ENCODE data around the gene FDPS. TPM values are rescaled to one million over a fixed set of nuclear protein-coding genes. Genes with fewer than 3 reads are reported as not detected.
A peak's percentile ranks its signal among the peaks of the same experiment; 100 is the strongest.

FDPS gene
- total RNA-seq, 1 donor from 2014 or later = 361 TPM

DNA sequence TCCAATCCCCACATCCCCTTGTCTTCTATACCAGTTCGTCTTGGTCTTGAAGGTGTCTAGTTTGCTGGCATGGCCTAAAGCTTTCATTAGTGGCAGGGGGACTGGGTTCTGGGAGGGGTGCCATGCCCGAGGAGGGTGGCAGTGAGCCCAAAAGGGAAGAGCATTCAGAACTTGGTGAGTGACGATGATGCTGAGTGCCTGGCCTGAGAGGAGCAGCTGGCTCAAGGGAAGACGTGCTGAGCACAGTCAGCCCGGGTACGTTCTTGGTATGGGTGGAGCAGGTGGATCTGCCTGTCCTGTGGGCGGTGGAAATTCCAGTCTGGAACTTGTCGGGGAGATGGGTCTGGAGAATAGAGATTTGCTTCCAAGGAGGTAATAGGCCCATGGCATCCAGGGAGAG is 4.6 kb downstream of the FDPS start:
- H3K27ac Mint-ChIP-seq = peak overlapping the region; percentile 67
- no peak for DNase-seq (ENCODE audit: low spot score)
- peaks cover 80% of the 10 kb centered on the region for H3K36me3 Mint-ChIP-seq (ENCODE audit: low read depth)
- H3K4me3 Mint-ChIP-seq (ENCODE audit: low read depth) = no peak overlapping the region
- H3K27me3 Mint-ChIP-seq (ENCODE audit: low read depth) = no peaks in the 10 kb centered on the region
- no peaks in the 10 kb centered on the region for H3K9me3 Mint-ChIP-seq
- intact Hi-C loops (cut with micrococcal nuclease) = no loop called here
- H3K4me1 Mint-ChIP-seq (ENCODE audit: low read depth) = peaks cover 37% of the 10 kb centered on the region

DNA sequence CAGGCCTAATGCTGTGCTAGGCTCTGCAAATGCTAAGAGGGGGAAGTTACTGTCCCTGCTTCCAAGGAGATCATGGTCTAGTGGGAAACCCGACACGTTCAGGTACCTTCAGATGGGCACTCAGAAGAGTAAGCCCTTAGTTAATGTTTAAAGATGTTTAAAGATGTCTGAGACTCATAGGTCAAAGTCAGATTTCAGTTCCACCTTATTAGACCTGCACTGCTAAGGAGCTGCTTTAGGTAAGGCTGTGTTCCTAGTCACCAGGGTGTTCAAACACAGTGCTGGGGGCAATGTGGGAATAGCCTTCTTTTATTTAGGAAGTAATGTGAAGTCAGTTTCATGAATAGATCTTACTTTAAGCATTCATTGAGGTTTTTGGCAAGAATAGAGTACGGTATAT is 8.3 kb downstream of the FDPS start:
- Mint-ChIP-seq H3K36me3 (ENCODE audit: low read depth) (peaks cover 80% of the 10 kb centered on the region), H3K27ac (no peak overlapping the region)

DNA sequence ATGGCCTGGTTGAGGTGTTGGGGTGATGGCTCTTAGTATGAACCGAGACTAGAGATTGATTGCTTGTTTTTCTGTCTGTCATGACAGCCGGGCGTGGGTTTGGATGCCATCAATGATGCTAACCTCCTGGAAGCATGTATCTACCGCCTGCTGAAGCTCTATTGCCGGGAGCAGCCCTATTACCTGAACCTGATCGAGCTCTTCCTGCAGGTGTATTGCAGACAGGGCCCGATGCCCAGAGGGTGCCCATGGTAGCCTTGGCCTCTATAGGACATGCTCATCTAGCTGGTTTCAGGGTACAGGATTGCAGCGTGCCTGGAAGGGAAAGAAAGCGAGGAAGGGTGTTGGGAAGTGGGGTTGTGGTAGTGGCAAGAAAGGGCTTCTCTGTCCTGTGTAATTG is 9.4 kb downstream of the FDPS start:
- DNase-seq (ENCODE audit: low spot score) = no peak
- intact Hi-C loops (cut with micrococcal nuclease) = no loop called here
- Mint-ChIP-seq H3K36me3 (ENCODE audit: low read depth) (peaks cover 69% of the 10 kb centered on the region), H3K4me1 (ENCODE audit: low read depth) (peaks cover 44% of the 10 kb centered on the region), H3K4me3 (ENCODE audit: low read depth) (no peak overlapping the region), H3K9me3 (no peaks in the 10 kb centered on the region), H3K27me3 (ENCODE audit: low read depth) (no peaks in the 10 kb centered on the region), H3K27ac (no peak overlapping the region)

More for the DNA sequence above, 8.3 kb downstream of the FDPS start:
- H3K4me1 Mint-ChIP-seq (ENCODE audit: low read depth) = peaks cover 45% of the 10 kb centered on the region
- no peaks in the 10 kb centered on the region for H3K9me3 Mint-ChIP-seq
- intact Hi-C loops (cut with micrococcal nuclease) = no loop called here
- no peaks in the 10 kb centered on the region for H3K27me3 Mint-ChIP-seq (ENCODE audit: low read depth)
- no peak overlapping the region for H3K4me3 Mint-ChIP-seq (ENCODE audit: low read depth)
- no peak for DNase-seq (ENCODE audit: low spot score)

DNA sequence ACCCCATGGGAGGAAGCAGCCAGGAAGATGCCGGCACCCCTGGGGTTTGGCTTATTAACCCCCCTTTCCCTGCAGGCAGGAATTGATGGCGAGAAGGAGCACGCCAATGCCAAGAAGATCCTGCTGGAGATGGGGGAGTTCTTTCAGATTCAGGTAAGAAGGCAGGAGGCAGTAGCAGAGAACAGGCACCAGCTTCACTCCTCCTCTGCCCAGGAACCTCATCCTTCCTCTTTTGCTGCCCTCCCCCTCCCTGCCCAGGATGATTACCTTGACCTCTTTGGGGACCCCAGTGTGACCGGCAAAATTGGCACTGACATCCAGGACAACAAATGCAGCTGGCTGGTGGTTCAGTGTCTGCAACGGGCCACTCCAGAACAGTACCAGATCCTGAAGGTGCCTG is 10.9 kb downstream of the FDPS start:
- Mint-ChIP-seq H3K36me3 (ENCODE audit: low read depth) (peaks cover 56% of the 10 kb centered on the region), H3K4me3 (ENCODE audit: low read depth) (no peak overlapping the region), H3K9me3 (no peaks in the 10 kb centered on the region), H3K4me1 (ENCODE audit: low read depth) (peaks cover 38% of the 10 kb centered on the region), H3K27ac (peak overlapping the region; percentile 40), H3K27me3 (ENCODE audit: low read depth) (no peaks in the 10 kb centered on the region)
- intact Hi-C loops (cut with micrococcal nuclease) = no loop called here
- DNase-seq (ENCODE audit: low spot score) = no peak

DNA sequence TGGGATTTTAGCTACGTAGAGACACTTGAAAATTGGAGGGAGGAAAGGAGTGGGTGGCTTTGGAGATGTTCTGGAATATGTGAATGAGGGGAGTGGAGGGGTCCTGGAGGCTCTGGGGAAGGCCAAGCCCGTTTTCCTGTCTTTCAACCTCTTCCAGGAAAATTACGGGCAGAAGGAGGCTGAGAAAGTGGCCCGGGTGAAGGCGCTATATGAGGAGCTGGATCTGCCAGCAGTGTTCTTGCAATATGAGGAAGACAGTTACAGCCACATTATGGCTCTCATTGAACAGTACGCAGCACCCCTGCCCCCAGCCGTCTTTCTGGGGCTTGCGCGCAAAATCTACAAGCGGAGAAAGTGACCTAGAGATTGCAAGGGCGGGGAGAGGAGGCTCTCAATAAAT is 11.6 kb downstream of the FDPS start:
- no peak for DNase-seq (ENCODE audit: low spot score)
- H3K27me3 Mint-ChIP-seq (ENCODE audit: low read depth) = no peaks in the 10 kb centered on the region
- no peaks in the 10 kb centered on the region for H3K9me3 Mint-ChIP-seq
- peaks cover 49% of the 10 kb centered on the region for H3K36me3 Mint-ChIP-seq (ENCODE audit: low read depth)
- peak overlapping the region; percentile 29 for H3K27ac Mint-ChIP-seq
- intact Hi-C loops (cut with micrococcal nuclease) = loop anchor here (1.0 to 5.0 kb wide), 3 partner anchors 11 to 128 kb away; partner anchors contain the start of gene HCN3
- peaks cover 38% of the 10 kb centered on the region for H3K4me1 Mint-ChIP-seq (ENCODE audit: low read depth)
- peak overlapping the region; percentile 65 for H3K4me3 Mint-ChIP-seq (ENCODE audit: low read depth)

DNA sequence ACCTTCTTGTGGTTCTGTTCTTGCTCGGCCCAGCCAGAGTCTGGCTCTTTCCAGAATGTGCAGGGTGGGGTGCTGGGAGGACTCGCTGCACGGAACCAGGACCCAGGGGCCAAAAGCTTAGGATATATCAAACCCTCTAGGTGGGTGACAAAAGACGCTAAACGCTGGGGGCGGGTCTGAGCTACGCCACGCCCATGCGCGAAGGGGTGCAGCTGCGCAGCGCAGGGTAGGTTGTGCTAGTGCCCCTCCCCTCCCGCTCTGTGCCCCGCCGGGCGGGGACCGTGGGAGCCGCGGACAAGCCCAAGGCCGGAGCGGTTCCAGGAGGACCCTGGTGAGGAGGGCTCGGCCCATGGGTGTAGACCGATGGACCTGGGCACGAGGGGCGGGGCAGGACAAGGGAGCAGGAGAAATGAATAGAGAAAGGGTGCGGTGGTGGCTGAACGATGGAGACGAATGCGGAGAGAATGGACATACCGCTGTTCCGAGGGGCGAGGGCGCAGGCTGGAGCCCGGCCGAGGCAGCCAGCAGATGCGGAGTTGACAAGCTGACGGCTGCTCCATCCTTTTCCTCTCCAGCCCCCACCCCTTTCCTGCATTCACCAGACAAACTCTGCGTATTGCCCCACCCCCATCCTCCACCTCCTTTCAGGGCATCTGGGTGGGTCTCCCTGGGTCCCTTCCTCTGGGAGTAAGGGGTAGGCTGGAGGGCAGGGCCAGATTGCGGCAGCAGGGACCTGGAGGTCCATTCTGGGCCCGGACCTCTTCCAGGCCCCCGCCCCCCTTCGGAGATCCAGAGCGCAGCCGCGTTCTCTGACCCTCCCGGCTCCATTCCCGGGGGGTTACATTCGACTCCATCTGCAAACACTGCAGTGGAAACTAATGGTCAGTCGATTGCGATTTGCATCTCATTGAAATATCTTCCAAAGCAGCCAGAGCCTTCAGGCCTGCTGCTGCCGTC is 12.3 kb downstream of the FDPS start, which contains the start of gene RUSC1:
RUSC1 (plus strand) TSS at position 234 of the 957 bp plus-strand sequence. CDS start 880 bp downstream, outside the sequence.
- Mint-ChIP-seq H3K4me1 (ENCODE audit: low read depth) (peaks cover 41% of the 10 kb centered on the region), H3K27ac (peak within 1 kb of the TSS; percentile 29), H3K36me3 (ENCODE audit: low read depth) (peaks cover 47% of the 10 kb centered on the region), H3K4me3 (ENCODE audit: low read depth) (peak within 1 kb of the TSS; percentile 65), H3K27me3 (ENCODE audit: low read depth) (no peaks in the 10 kb centered on the region), H3K9me3 (no peaks in the 10 kb centered on the region)
- intact Hi-C loops (cut with micrococcal nuclease) = loop anchor here (1.0 to 5.0 kb wide), 3 partner anchors 12 to 129 kb away; partner anchors contain the start of gene HCN3
- peak; percentile 76 for DNase-seq (ENCODE audit: low spot score)

DNA sequence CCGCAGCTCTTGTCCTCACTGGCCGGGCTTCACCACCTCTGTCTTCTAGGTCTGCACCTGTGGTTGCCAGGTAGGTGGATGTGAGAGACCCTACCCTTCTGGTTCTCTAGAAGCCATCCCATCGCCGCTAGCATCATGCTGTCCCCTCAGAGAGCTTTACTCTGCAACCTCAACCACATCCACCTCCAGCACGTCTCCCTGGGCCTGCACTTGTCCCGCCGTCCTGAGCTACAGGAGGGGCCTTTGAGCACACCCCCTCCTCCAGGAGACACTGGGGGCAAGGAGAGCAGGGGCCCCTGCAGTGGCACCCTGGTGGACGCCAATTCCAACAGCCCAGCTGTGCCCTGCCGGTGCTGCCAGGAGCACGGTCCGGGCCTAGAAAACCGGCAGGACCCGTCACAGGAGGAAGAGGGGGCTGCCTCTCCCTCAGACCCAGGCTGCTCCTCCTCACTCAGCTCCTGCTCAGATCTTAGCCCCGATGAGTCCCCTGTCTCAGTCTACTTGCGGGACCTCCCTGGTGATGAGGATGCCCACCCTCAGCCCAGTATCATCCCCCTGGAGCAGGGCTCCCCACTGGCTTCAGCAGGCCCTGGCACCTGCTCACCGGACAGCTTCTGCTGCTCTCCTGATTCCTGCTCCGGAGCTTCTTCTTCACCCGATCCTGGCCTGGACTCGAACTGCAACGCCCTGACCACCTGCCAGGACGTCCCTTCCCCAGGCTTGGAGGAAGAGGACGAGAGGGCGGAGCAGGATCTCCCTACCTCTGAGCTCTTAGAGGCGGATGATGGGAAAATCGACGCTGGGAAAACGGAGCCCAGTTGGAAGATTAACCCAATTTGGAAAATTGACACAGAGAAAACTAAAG is 13.2 kb downstream of the FDPS start:
- Mint-ChIP-seq H3K27me3 (ENCODE audit: low read depth) (no peaks in the 10 kb centered on the region), H3K4me1 (ENCODE audit: low read depth) (peaks cover 42% of the 10 kb centered on the region), H3K36me3 (ENCODE audit: low read depth) (peaks cover 44% of the 10 kb centered on the region), H3K27ac (no peak overlapping the region), H3K4me3 (ENCODE audit: low read depth) (peak overlapping the region; percentile 70), H3K9me3 (no peaks in the 10 kb centered on the region)
- no peak for DNase-seq (ENCODE audit: low spot score)
- intact Hi-C loops (cut with micrococcal nuclease) = loop anchor here (1.0 to 5.0 kb wide), 2 partner anchors 72 to 130 kb away; no protein-coding TSS in a partner anchor

DNA sequence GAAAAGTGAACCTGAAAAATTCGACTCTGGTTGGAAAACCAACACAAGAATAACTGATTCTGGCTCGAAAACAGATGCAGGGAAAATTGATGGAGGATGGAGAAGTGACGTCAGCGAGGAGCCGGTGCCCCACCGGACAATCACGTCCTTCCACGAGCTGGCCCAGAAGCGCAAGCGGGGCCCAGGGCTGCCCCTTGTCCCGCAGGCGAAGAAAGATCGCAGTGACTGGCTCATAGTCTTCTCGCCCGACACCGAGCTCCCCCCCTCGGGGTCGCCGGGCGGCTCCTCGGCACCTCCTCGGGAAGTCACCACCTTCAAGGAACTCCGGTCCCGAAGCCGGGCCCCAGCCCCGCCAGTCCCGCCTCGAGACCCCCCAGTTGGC is 13.9 kb downstream of the FDPS start:
- H3K4me3 Mint-ChIP-seq (ENCODE audit: low read depth) = peak overlapping the region; percentile 70
- H3K27me3 Mint-ChIP-seq (ENCODE audit: low read depth) = no peaks in the 10 kb centered on the region
- no peak for DNase-seq (ENCODE audit: low spot score)
- H3K4me1 Mint-ChIP-seq (ENCODE audit: low read depth) = peaks cover 41% of the 10 kb centered on the region
- peaks cover 39% of the 10 kb centered on the region for H3K36me3 Mint-ChIP-seq (ENCODE audit: low read depth)
- intact Hi-C loops (cut with micrococcal nuclease) = loop anchor here (1.0 to 5.0 kb wide), 2 partner anchors 72 to 130 kb away; no protein-coding TSS in a partner anchor
- no peak overlapping the region for H3K27ac Mint-ChIP-seq
- H3K9me3 Mint-ChIP-seq = no peaks in the 10 kb centered on the region

DNA sequence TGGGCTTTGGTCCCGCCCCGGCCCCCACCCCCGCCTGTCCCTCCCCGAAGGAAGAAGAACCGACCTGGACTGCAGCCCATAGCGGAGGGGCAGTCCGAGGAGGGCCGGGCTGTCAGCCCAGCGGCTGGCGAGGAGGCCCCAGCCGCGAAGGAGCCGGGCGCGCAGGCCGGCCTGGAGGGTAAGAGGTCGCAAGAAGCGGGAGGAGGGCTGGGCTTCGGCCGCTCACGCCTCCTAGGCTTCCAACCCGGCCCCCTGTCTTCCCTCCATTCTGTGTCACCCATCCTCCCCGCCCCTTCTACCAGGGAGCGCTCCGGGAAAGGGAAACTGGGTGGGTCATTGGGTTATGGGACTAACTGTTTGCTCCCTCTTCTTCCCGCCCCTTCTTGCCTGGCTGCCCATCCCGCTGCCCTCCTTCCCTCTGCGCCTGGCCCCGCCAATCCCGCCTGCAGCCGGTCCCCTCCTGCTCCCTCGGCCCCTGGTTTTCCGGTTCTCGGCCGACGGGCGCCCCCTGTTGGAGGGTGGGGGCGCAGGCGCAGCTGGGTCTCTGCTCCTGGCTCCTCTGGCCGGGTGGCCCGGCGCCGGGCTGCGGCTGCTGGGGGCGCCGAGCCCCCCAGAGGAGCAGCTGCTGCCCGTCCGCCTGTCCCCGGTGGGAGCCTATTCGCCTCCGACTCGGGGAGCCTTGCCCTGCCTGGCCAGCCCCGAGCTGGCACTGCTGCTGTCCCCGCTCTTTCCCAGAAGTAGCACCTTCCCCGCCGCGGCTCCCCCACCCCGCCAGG is 14.5 kb downstream of the FDPS start:
- peak overlapping the region; percentile 82 for H3K4me3 Mint-ChIP-seq (ENCODE audit: low read depth)
- H3K4me1 Mint-ChIP-seq (ENCODE audit: low read depth) = peaks cover 37% of the 10 kb centered on the region
- H3K27me3 Mint-ChIP-seq (ENCODE audit: low read depth) = no peaks in the 10 kb centered on the region
- peak overlapping the region; percentile 55 for H3K27ac Mint-ChIP-seq
- DNase-seq (ENCODE audit: low spot score) = peak; percentile 80
- peaks cover 33% of the 10 kb centered on the region for H3K36me3 Mint-ChIP-seq (ENCODE audit: low read depth)
- intact Hi-C loops (cut with micrococcal nuclease) = loop anchor here (1.0 to 5.0 kb wide), 2 partner anchors 73 to 131 kb away; no protein-coding TSS in a partner anchor
- no peaks in the 10 kb centered on the region for H3K9me3 Mint-ChIP-seq

DNA sequence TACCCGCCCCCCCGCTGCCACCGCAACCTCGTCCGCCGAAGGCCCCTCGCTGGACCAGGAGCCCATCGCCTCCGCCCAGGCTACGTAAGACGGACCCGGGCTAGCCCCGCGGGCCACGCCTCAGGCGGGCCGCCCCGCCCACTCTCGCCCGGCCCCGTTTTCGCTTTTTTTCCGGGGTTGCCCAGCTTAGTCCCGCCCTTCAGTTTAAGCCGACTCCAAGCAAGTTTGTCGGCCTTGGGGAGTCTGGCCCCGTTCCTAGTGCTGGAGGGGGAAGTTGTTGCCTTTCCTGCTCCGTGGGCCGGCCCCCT is 15.0 kb downstream of the FDPS start:
- peaks cover 34% of the 10 kb centered on the region for H3K4me1 Mint-ChIP-seq (ENCODE audit: low read depth)

DNA sequence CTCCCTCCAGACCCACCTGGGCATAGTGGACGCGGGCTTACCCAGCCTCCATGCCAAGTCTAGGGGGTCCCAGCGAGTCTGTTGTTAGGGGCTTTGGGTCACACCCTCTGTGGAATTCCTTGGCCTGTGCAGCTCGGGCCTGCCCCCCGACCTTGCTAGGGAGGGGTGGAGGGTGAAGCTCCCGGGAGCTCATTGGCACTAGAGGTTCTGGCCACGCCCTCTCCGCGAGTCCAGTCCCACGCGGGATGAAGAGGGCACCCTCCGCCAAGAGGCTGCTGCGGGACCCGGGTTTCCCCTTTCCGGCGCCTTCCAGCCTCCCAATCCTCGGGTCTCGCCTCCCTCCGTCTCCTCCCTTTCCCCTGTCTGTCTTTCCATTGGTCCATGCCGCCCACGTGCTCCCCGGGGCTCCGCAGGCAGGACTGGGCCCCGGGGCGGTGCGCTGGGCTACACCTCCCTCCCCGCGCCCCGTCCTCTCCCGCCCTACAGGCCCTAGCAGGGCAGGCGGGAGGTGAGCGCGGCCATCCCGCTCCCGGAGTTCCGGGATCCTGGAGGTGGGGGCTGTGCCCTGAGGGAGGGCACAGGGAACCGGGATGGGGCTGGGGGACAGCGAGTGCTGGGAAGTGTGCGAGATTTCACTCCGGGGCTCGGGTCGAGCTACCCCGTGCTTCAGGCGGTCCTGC is 15.5 kb downstream of the FDPS start:
- Mint-ChIP-seq H3K27me3 (ENCODE audit: low read depth) (no peaks in the 10 kb centered on the region), H3K4me3 (ENCODE audit: low read depth) (peak overlapping the region; percentile 81), H3K36me3 (ENCODE audit: low read depth) (peaks cover 23% of the 10 kb centered on the region), H3K4me1 (ENCODE audit: low read depth) (peaks cover 29% of the 10 kb centered on the region), H3K9me3 (no peaks in the 10 kb centered on the region), H3K27ac (peak overlapping the region; percentile 79)
- DNase-seq (ENCODE audit: low spot score) = peak; percentile 89
- intact Hi-C loops (cut with micrococcal nuclease) = loop anchor here (1.0 to 5.0 kb wide), 2 partner anchors 51 to 132 kb away; partner anchors contain the start of gene CLK2

More for the DNA sequence above, 15.0 kb downstream of the FDPS start:
- H3K27me3 Mint-ChIP-seq (ENCODE audit: low read depth) = no peaks in the 10 kb centered on the region
- intact Hi-C loops (cut with micrococcal nuclease) = loop anchor here (1.0 to 5.0 kb wide), 2 partner anchors 50 to 131 kb away; partner anchors contain the start of gene CLK2
- no peaks in the 10 kb centered on the region for H3K9me3 Mint-ChIP-seq
- DNase-seq (ENCODE audit: low spot score) = peak; percentile 85
- H3K36me3 Mint-ChIP-seq (ENCODE audit: low read depth) = peaks cover 28% of the 10 kb centered on the region
- peak overlapping the region; percentile 79 for H3K27ac Mint-ChIP-seq
- H3K4me3 Mint-ChIP-seq (ENCODE audit: low read depth) = peak overlapping the region; percentile 81
